ENCODE data around the gene MRPL27.
"Not testable (repeated sequence)": the region's sequence is repeated elsewhere in the genome, so short reads cannot be mapped to it uniquely, and the experiment has no call there.

The MRPL27 gene

GRCh38 chr17:50372758-50373556 lies at the start of gene MRPL27, which contains the start of gene EME1:
Gene MRPL27 (minus strand): TSS chr17:50373184. CDS start chr17:50373170, 14 bp downstream.
Gene EME1 (plus strand): TSS chr17:50373229. CDS start chr17:50375209, 1,980 bp downstream.
- DNase-seq = peak; percentile 86

- DNase-seq = no peak
Measured at GRCh38 chr17:50422738-50423137, 49.8 kb upstream of the MRPL27 start.

GRCh38 chr17:50421308-50422051 lies 48.5 kb upstream of the MRPL27 start:
- DNase-seq = no peak

- peak; percentile 34 for DNase-seq
Measured at GRCh38 chr17:50420419-50421112, 47.6 kb upstream of the MRPL27 start.

- not testable (repeated sequence) for DNase-seq
Measured at GRCh38 chr17:50419577-50419976, 46.6 kb upstream of the MRPL27 start.

GRCh38 chr17:50414808-50415207 lies 41.8 kb upstream of the MRPL27 start:
- no peak for DNase-seq

- no peak for DNase-seq
Measured at GRCh38 chr17:50412188-50412732, 39.3 kb upstream of the MRPL27 start.

GRCh38 chr17:50407921-50408320 lies 34.9 kb upstream of the MRPL27 start:
- DNase-seq = no peak

GRCh38 chr17:50406578-50406977 lies 33.6 kb upstream of the MRPL27 start:
- DNase-seq = no peak

GRCh38 chr17:50405351-50405750 lies 32.4 kb upstream of the MRPL27 start:
- DNase-seq = not testable (repeated sequence)

GRCh38 chr17:50399591-50399990 lies 26.6 kb upstream of the MRPL27 start:
- not testable (repeated sequence) for DNase-seq

- DNase-seq = not testable (repeated sequence)
Measured at GRCh38 chr17:50398672-50399071, 25.7 kb upstream of the MRPL27 start.

GRCh38 chr17:50397919-50398285 lies 24.9 kb upstream of the MRPL27 start:
- DNase-seq = no peak

- DNase-seq = peak; percentile 83
Measured at GRCh38 chr17:50397111-50397918, 24.3 kb upstream of the MRPL27 start, which contains the start of gene LRRC59. Gene LRRC59 (minus strand): TSS chr17:50397523. CDS start chr17:50397317, 206 bp downstream.

GRCh38 chr17:50396261-50397110 lies 23.5 kb upstream of the MRPL27 start:
- DNase-seq = peak; percentile 56

GRCh38 chr17:50394711-50395110 lies 21.7 kb upstream of the MRPL27 start:
- DNase-seq = peak; percentile 18

GRCh38 chr17:50393700-50394099 lies 20.7 kb upstream of the MRPL27 start:
- DNase-seq = no peak

- DNase-seq = no peak
Measured at GRCh38 chr17:50392621-50393020, 19.6 kb upstream of the MRPL27 start.

GRCh38 chr17:50389534-50389933 lies 16.6 kb upstream of the MRPL27 start:
- no peak for DNase-seq

GRCh38 chr17:50388728-50389127 lies 15.7 kb upstream of the MRPL27 start:
- DNase-seq = no peak

GRCh38 chr17:50386510-50386909 lies 13.5 kb upstream of the MRPL27 start:
- no peak for DNase-seq
